Nephron progenitor cell (in vitro differentiated cells): Measurements from ENCODE around the gene UBXN4.

ENCODE experiments used
- DNase-seq: peaks from one replicate; pipeline ENCODE4 v3.0.0; 2021
- H3K27ac Mint-ChIP-seq: 2 replicates; pipeline ENCODE4 v1.8.0; 2021; ENCODE audit warnings: mild to moderate bottlenecking, moderate library complexity, mixed read lengths
- H3K27me3 Mint-ChIP-seq: 2 replicates; pipeline ENCODE4 v1.8.0; 2021; ENCODE audit warnings: mild to moderate bottlenecking, low read depth, mixed read lengths; ENCODE audit not compliant: poor library complexity
- H3K36me3 Mint-ChIP-seq: 2 replicates; pipeline ENCODE4 v1.8.0; 2021; ENCODE audit warnings: low read depth, mixed read lengths
- H3K4me1 Mint-ChIP-seq: 2 replicates; pipeline ENCODE4 v1.8.0; 2021; ENCODE audit warnings: mixed read lengths
- H3K4me3 Mint-ChIP-seq: 2 replicates; pipeline ENCODE4 v1.8.0; 2021; ENCODE audit warnings: mild to moderate bottlenecking, moderate library complexity, mixed read lengths
- H3K9me3 Mint-ChIP-seq: 2 replicates; pipeline ENCODE4 v1.8.0; 2021; ENCODE audit warnings: mild to moderate bottlenecking, moderate library complexity, mixed read lengths
- TF ChIP-seq, protein P1 (sequence below): fragments of 200-600 bp; sonication (generic); IDR thresholded peaks from 2 replicates; pipeline ENCODE4 v1.5.0; 2021; ENCODE audit warnings: antibody characterized with exemption

UBXN4 gene

DNA sequence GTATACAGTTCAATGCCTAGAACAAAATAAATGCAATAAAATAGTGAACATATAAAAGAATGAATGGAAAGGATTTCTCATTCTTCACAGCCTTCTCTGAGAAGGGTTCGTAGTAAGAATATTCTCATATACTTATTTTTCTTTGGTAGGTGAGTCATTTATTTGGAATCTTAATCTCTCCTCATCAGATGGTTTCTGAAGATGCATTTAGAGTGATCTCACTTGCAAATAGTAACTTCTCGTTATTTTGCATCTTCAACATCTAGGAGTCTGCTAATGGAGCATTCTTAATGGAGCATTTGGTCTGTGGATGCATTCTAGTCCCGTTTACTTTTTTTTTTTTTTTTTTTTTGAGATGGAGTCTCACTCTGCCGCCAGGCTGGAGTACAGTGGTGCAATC, 3.9 kb downstream of the UBXN4 start:
- TF ChIP-seq, protein P1, sequence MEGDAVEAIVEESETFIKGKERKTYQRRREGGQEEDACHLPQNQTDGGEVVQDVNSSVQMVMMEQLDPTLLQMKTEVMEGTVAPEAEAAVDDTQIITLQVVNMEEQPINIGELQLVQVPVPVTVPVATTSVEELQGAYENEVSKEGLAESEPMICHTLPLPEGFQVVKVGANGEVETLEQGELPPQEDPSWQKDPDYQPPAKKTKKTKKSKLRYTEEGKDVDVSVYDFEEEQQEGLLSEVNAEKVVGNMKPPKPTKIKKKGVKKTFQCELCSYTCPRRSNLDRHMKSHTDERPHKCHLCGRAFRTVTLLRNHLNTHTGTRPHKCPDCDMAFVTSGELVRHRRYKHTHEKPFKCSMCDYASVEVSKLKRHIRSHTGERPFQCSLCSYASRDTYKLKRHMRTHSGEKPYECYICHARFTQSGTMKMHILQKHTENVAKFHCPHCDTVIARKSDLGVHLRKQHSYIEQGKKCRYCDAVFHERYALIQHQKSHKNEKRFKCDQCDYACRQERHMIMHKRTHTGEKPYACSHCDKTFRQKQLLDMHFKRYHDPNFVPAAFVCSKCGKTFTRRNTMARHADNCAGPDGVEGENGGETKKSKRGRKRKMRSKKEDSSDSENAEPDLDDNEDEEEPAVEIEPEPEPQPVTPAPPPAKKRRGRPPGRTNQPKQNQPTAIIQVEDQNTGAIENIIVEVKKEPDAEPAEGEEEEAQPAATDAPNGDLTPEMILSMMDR, result no peak
- no peak for DNase-seq
- Mint-ChIP-seq H3K27ac (no peak overlapping the region), H3K9me3 (peaks cover 4% of the 10 kb centered on the region), H3K4me1 (peaks cover 29% of the 10 kb centered on the region), H3K36me3 (peaks cover 68% of the 10 kb centered on the region), H3K27me3 (no peaks in the 10 kb centered on the region), H3K4me3 (peak overlapping the region; percentile 27)

DNA sequence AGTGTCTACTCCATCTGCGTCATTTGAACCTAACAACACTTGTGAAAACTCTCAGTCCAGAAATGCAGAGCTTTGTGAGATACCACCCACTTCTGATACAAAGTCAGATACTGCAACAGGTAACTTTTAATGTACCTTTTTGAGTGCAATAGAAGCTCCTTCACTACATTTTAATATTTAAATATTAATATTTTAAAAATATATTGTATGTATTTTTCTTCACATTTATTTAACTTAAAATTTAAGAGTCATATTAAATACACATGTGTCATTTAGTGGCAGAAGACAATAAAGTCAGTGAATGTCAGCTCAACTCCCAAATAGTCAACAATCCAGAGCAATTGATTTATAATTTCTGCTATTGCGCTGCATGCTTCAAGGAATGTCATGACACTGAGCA, 13.9 kb downstream of the UBXN4 start:
- TF ChIP-seq, protein P1, result no peak
- H3K36me3 Mint-ChIP-seq, result peaks cover 93% of the 10 kb centered on the region
- H3K27ac Mint-ChIP-seq, result no peak overlapping the region
- no peaks in the 10 kb centered on the region for H3K27me3 Mint-ChIP-seq
- peaks cover 40% of the 10 kb centered on the region for H3K9me3 Mint-ChIP-seq
- DNase-seq, result no peak
- H3K4me3 Mint-ChIP-seq, result no peak overlapping the region
- no peaks in the 10 kb centered on the region for H3K4me1 Mint-ChIP-seq

DNA sequence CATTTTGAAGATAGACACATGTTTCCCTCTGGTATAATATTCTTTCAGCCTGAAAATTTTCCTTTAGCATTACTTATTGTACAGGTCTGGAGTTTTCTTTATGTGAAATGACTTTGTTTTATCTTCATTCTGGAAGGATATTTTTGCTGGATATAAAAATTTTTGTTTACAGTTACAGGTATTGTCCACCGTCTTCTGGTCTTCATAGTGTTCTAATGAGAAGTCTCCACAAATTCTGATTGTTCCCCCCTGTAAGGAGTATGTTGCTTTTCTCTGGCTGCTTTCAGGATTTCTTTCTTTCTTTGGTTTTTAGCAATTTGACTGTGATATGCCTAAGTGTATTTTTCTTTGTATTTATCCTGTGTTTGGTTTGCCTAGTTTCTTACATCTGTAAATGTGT, 15.0 kb downstream of the UBXN4 start:
- DNase-seq, result no peak
- TF ChIP-seq, protein P1, result no peak
- Mint-ChIP-seq H3K9me3 (peaks cover 40% of the 10 kb centered on the region), H3K27ac (no peak overlapping the region), H3K27me3 (no peaks in the 10 kb centered on the region), H3K4me1 (no peaks in the 10 kb centered on the region), H3K36me3 (peaks cover 92% of the 10 kb centered on the region), H3K4me3 (no peak overlapping the region)

DNA sequence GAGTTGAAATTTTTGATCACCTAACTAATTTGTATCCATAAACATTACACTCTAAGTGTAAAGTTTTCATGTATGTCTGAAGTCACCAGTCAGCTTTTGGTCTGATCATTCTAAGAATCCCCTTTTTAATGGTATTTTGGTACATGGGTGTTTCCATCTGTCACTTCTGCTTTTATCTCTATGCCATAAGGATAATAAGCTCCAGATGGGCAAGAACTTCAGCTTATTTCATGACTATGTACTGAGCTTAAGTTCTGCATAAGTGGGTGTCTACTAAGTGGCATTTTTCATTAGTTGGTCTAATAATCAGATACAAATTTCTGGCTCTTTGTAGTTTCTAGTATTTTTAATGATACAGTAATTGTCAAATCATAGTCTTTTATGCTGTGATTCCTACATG, 20.4 kb downstream of the UBXN4 start:
- no peak overlapping the region for H3K27ac Mint-ChIP-seq
- no peaks in the 10 kb centered on the region for H3K4me1 Mint-ChIP-seq
- peaks cover 84% of the 10 kb centered on the region for H3K36me3 Mint-ChIP-seq
- no peak overlapping the region for H3K4me3 Mint-ChIP-seq
- TF ChIP-seq, protein P1, result no peak
- DNase-seq, result no peak
- H3K9me3 Mint-ChIP-seq, result peaks cover 6% of the 10 kb centered on the region
- H3K27me3 Mint-ChIP-seq, result no peaks in the 10 kb centered on the region

DNA sequence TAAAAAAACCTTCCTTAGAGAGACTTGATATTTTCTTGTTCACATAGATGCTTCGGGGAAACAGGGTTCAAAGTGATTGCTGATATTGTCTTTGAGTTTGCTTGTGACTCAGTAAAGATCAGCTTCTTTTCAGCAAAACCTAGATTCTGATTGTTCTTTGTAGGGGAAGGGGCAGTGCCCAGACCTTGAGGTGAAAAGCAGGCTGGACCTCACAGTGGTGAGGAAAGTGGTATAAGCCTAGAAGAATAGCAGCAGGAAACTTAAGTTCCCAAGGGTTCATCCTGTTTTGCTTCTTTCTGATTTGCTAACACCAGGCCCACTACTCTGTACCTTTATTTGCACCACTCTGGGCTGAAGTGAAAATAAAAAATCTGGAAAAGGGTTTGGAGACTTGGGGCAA, 20.9 kb downstream of the UBXN4 start:
- H3K9me3 Mint-ChIP-seq, result peaks cover under 1% of the 10 kb centered on the region
- H3K36me3 Mint-ChIP-seq, result peaks cover 84% of the 10 kb centered on the region
- H3K27ac Mint-ChIP-seq, result no peak overlapping the region
- no peak overlapping the region for H3K4me3 Mint-ChIP-seq
- H3K4me1 Mint-ChIP-seq, result no peaks in the 10 kb centered on the region
- no peaks in the 10 kb centered on the region for H3K27me3 Mint-ChIP-seq
- TF ChIP-seq, protein P1, result no peak
- DNase-seq, result no peak

DNA sequence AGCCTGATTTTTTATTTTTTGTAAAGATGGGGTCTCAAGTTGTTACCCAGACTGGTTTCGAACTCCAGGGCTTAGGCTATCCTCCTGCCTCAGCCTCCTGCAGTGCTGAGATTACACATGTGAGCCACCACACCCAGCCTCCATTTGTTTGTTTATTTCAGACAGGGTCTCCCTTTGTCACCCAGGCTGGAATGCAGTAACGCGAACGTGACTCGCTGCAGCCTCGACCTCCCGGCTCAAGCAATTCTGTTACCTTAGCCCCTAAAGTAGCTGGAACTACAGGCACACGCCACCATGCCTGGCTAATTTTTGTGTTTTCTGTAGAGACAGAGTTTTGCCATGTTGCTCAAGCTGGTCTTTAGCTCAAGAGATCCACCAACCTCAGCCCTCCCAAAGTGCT, 27.2 kb downstream of the UBXN4 start:
- H3K27me3 Mint-ChIP-seq, result no peaks in the 10 kb centered on the region
- no peak overlapping the region for H3K4me3 Mint-ChIP-seq
- H3K27ac Mint-ChIP-seq, result peak overlapping the region; percentile 61

More for the DNA sequence above, 27.2 kb downstream of the UBXN4 start:
- TF ChIP-seq, protein P1, result no peak
- Mint-ChIP-seq H3K9me3 (no peaks in the 10 kb centered on the region), H3K4me1 (no peaks in the 10 kb centered on the region), H3K36me3 (peaks cover 94% of the 10 kb centered on the region)
- no peak for DNase-seq
